C1 segment of cervical spinal cord (tissue), 14 donors: Measurements from ENCODE around the gene TBC1D19.
A peak's percentile ranks its signal among the peaks of the same experiment; 100 is the strongest.
"Not testable (repeated sequence)": the region's sequence is repeated elsewhere in the genome, so short reads cannot be mapped to it uniquely, and the experiment has no call there.

ENCODE experiments used
- DNase-seq, 14 donors: peaks; one replicate each; lab custom pipeline; 2025; lab: John Stamatoyannopoulos, UW

TBC1D19 gene

GRCh38 chr4:26583865-26584652, at the start of gene TBC1D19:
Gene TBC1D19 (plus strand): TSS chr4:26584084. CDS start chr4:26584194, 110 bp downstream.
- peak; percentile 41 to 92 (median 86) for DNase-seq

GRCh38 chr4:26542991-26543390, 40.9 kb upstream of the TBC1D19 start:
- DNase-seq, result no peak

GRCh38 chr4:26544421-26544820, 39.5 kb upstream of the TBC1D19 start:
- no peak for DNase-seq

- DNase-seq, result not testable (repeated sequence)
Measured at GRCh38 chr4:26548379-26548778, 35.5 kb upstream of the TBC1D19 start.

GRCh38 chr4:26557164-26557563, 26.7 kb upstream of the TBC1D19 start:
- DNase-seq, result no peak

GRCh38 chr4:26558166-26558895, 25.6 kb upstream of the TBC1D19 start:
- DNase-seq, result no peak

GRCh38 chr4:26566133-26566532, 17.8 kb upstream of the TBC1D19 start:
- DNase-seq, result no peak

- DNase-seq, result no peak
Measured at GRCh38 chr4:26568446-26568994, 15.4 kb upstream of the TBC1D19 start.

GRCh38 chr4:26570596-26570995, 13.3 kb upstream of the TBC1D19 start:
- no peak for DNase-seq

- no peak for DNase-seq
Measured at GRCh38 chr4:26573389-26573794, 10.5 kb upstream of the TBC1D19 start.

GRCh38 chr4:26574563-26574962, 9.3 kb upstream of the TBC1D19 start:
- no peak for DNase-seq

GRCh38 chr4:26576231-26576739, 7.6 kb upstream of the TBC1D19 start:
- DNase-seq, result no peak

- no peak for DNase-seq
Measured at GRCh38 chr4:26577066-26577465, 6.8 kb upstream of the TBC1D19 start.

GRCh38 chr4:26579169-26579568, 4.7 kb upstream of the TBC1D19 start:
- no peak for DNase-seq

GRCh38 chr4:26581341-26581740, 2.5 kb upstream of the TBC1D19 start:
- DNase-seq, result not testable (repeated sequence)

- no peak for DNase-seq
Measured at GRCh38 chr4:26583538-26583864, 383 bp upstream of the TBC1D19 start.

GRCh38 chr4:26584725-26585124, 841 bp downstream of the TBC1D19 start:
- peak in 1 of 14 donors; percentile 10 for DNase-seq

GRCh38 chr4:26589705-26590104, 5.8 kb downstream of the TBC1D19 start:
- no peak for DNase-seq

- DNase-seq, result no peak
Measured at GRCh38 chr4:26590639-26591038, 6.8 kb downstream of the TBC1D19 start.

GRCh38 chr4:26593557-26593956, 9.7 kb downstream of the TBC1D19 start:
- not testable (repeated sequence) for DNase-seq

GRCh38 chr4:26594371-26594770, 10.5 kb downstream of the TBC1D19 start:
- no peak for DNase-seq

- DNase-seq, result no peak
Measured at GRCh38 chr4:26594778-26595177, 10.9 kb downstream of the TBC1D19 start.

- DNase-seq, result no peak
Measured at GRCh38 chr4:26596843-26597242, 13.0 kb downstream of the TBC1D19 start.
